ENCODE results near the gene NDUFAF2. TPM values are rescaled to one million over a fixed set of nuclear protein-coding genes. Genes with fewer than 3 reads are reported as not detected.

Gene NDUFAF2
- total and polyA plus RNA-seq, 4 donors, result 12.2 to 68.8 (median 29.8) TPM

GRCh38 chr5:61052882-61053281, 107.9 kb downstream of the NDUFAF2 start:
- TF ChIP-seq CTCF (IDR thresholded peaks at IDR 0.05; ENCODE audit: control extremely low read depth, extremely low read depth), result no peak
- WGBS, 2 donors, result 89 to 92% methylated on average over 2 of the region's 2 CpGs
- ATAC-seq (ENCODE audit: insufficient read depth, low FRiP score), result peak; percentile 58

DNA sequence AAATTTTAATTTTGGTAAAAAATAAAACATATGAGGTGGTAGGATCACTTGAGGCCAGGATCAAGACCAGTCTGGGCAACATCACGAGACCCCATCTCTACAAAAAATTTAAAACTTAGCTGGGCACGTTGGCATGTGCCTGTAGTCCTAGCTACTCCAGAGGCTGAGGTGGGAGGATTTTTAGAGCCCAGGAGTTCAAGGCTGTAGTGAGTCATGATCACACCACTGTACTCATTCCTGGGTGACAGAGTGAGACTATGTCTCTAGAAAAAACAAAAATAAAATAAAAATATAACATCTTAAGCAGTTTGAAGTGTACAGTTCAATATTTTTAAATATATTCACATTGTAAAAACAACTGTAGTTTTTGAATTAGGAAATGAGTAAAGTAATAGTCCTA, 108.9 kb downstream of the NDUFAF2 start:
- Histone ChIP-seq H3K4me3 (no peak overlapping the region), H3K9me3 (ENCODE audit: control insufficient read depth in 4 of 4, insufficient read depth in 3 of 4, low read length in 3 of 4) (no peaks in the 10 kb centered on the region), H3K9ac (ENCODE audit: insufficient read depth in 1 of 2, low read length in 2 of 2) (no peak overlapping the region), H3K4me1 (ENCODE audit: control insufficient read depth in 5 of 5, insufficient read depth in 5 of 5, low read length in 5 of 5) (peaks cover 0 to 12% (median 0%) of the 10 kb centered on the region in 5 donors), H3K27ac (ENCODE audit: low read depth in 1 of 2, low read length in 1 of 2) (no peak overlapping the region), H3K36me3 (ENCODE audit: control insufficient read depth in 4 of 4, insufficient read depth in 4 of 4, low read length in 4 of 4) (no peaks in the 10 kb centered on the region), H3K27me3 (ENCODE audit: control insufficient read depth in 3 of 3, insufficient read depth in 3 of 3, low read length in 2 of 3) (no peaks in the 10 kb centered on the region)
- ATAC-seq (ENCODE audit: insufficient read depth, low FRiP score) (no peak), DNase-seq (no peak)
- no peak for TF ChIP-seq CTCF (IDR thresholded peaks at IDR 0.05; ENCODE audit: control extremely low read depth, extremely low read depth)
- 46 to 69% methylated on average over 2 of the region's 2 CpGs for WGBS, 2 donors

More at GRCh38 chr5:61052882-61053281, 107.9 kb downstream of the NDUFAF2 start:
- H3K27ac ChIP-seq (ENCODE audit: low read depth in 1 of 2, low read length in 1 of 2), result no peak overlapping the region
- H3K27me3 ChIP-seq (ENCODE audit: control insufficient read depth in 3 of 3, insufficient read depth in 3 of 3, low read length in 2 of 3), result no peaks in the 10 kb centered on the region
- no peaks in the 10 kb centered on the region for H3K9me3 ChIP-seq (ENCODE audit: control insufficient read depth in 4 of 4, insufficient read depth in 3 of 4, low read length in 3 of 4)
- H3K36me3 ChIP-seq (ENCODE audit: control insufficient read depth in 4 of 4, insufficient read depth in 4 of 4, low read length in 4 of 4), result no peaks in the 10 kb centered on the region
- peaks cover 0 to 12% (median 0%) of the 10 kb centered on the region in 5 donors for H3K4me1 ChIP-seq (ENCODE audit: control insufficient read depth in 5 of 5, insufficient read depth in 5 of 5, low read length in 5 of 5)
- no peak overlapping the region for H3K9ac ChIP-seq (ENCODE audit: insufficient read depth in 1 of 2, low read length in 2 of 2)
- DNase-seq, result no peak
- no peak overlapping the region for H3K4me3 ChIP-seq

GRCh38 chr5:61055434-61056006, 110.5 kb downstream of the NDUFAF2 start:
- no peak overlapping the region for H3K27ac ChIP-seq (ENCODE audit: low read depth in 1 of 2, low read length in 1 of 2)
- no peaks in the 10 kb centered on the region for H3K27me3 ChIP-seq (ENCODE audit: control insufficient read depth in 3 of 3, insufficient read depth in 3 of 3, low read length in 2 of 3)
- H3K36me3 ChIP-seq (ENCODE audit: control insufficient read depth in 4 of 4, insufficient read depth in 4 of 4, low read length in 4 of 4), result no peaks in the 10 kb centered on the region
- DNase-seq (peak in 2 of 3 donors; percentile 65 to 75), ATAC-seq (ENCODE audit: insufficient read depth, low FRiP score) (no peak)
- TF ChIP-seq CTCF (IDR thresholded peaks at IDR 0.05; ENCODE audit: control extremely low read depth, extremely low read depth), result peak; percentile 50
- H3K4me1 ChIP-seq (ENCODE audit: control insufficient read depth in 5 of 5, insufficient read depth in 5 of 5, low read length in 5 of 5), result peaks cover 0 to 9% (median 0%) of the 10 kb centered on the region in 5 donors
- H3K4me3 ChIP-seq, result no peak overlapping the region
- no peaks in the 10 kb centered on the region for H3K9me3 ChIP-seq (ENCODE audit: control insufficient read depth in 4 of 4, insufficient read depth in 3 of 4, low read length in 3 of 4)
- H3K9ac ChIP-seq (ENCODE audit: insufficient read depth in 1 of 2, low read length in 2 of 2), result no peak overlapping the region

DNA sequence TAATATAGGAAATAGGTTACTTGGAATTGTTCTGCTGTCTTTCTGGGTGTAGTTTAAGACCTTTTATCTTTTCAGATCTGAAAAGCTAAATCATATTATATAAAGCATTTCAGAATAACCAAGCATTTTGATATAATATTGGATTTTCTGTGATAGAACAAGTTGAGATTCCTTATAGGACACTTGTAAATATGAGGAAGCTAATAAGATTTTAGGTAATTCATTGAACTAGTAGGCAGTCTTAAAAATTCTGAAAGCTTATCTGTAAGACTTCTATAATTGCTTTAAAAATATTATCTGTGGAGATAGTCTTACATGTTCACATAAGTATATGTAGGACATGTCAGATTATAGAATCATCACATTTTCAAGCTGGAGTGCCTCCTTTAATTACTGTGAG, 114.5 kb downstream of the NDUFAF2 start:
- no peak for TF ChIP-seq CTCF (IDR thresholded peaks at IDR 0.05; ENCODE audit: control extremely low read depth, extremely low read depth)
- DNase-seq (no peak), ATAC-seq (ENCODE audit: insufficient read depth, low FRiP score) (no peak)
- Histone ChIP-seq H3K9me3 (ENCODE audit: control insufficient read depth in 4 of 4, insufficient read depth in 3 of 4, low read length in 3 of 4) (no peaks in the 10 kb centered on the region), H3K36me3 (ENCODE audit: control insufficient read depth in 4 of 4, insufficient read depth in 4 of 4, low read length in 4 of 4) (no peaks in the 10 kb centered on the region), H3K4me1 (ENCODE audit: control insufficient read depth in 5 of 5, insufficient read depth in 5 of 5, low read length in 5 of 5) (no peaks in the 10 kb centered on the region), H3K27me3 (ENCODE audit: control insufficient read depth in 3 of 3, insufficient read depth in 3 of 3, low read length in 2 of 3) (no peaks in the 10 kb centered on the region), H3K27ac (ENCODE audit: low read depth in 1 of 2, low read length in 1 of 2) (no peak overlapping the region), H3K4me3 (no peak overlapping the region), H3K9ac (ENCODE audit: insufficient read depth in 1 of 2, low read length in 2 of 2) (no peak overlapping the region)

All from lung (tissue), 12 donors.